ENCODE data around the gene YDJC.
"Not testable (repeated sequence)": the region's sequence is repeated elsewhere in the genome, so short reads cannot be mapped to it uniquely, and the experiment has no call there.

YDJC gene

DNA sequence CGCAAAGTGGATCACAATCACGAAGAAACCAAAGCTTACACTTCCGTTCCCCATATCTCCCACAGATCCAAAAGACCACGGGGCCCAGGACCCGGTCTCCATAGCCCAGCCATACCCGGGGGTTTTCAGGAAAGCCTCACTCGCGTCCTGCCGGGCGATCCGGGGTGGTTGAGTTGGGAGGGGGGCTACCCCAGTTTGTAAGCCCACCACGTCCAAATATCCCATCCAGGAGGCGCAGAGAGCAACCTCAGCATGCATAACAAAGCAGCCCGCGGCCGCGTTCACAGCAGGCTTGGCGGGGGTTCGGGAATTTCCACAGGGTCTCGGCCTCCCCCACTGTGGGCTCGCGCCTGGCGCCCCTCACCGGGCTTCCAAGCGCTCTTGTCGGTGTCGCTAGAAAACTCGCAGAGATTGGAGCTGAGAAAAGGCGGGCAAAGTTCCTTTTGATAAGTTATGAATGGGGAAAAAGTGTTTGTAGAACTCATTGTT lies 21.7 kb upstream of the YDJC start:
- no peak for DNase-seq (ENCODE audit: low read depth)

DNA sequence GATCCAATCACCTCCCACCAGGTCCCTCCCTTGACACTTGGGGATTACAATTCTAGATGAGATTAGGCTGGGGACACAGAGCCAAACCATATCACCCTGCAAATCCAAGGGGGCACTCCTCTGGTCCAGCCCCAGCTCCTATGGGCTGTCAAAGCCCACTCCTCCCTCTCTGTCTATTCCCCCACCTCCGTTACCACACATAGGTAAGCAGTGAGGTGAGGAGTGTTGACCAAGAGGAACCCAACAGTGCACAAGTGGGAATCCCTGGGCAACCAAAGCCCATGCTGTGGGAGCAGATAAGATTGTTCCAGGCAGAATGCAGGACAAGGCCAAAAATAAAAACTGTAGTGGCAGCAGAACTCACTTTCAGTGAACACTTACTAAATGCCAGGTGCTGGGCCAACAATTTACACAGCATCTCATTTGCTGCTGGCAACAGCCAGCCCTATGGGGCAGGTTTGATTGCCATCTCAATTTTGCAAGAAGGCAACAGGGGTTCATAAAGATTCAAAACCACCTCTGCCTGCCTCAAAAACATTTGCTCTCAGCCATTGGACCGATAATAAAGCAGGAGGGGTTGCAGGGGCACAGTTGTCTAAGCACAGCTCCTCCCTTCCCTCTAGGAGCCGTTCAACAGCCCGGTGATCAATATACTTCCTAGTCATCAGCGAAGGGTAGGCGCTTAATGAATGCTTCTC lies 21.1 kb upstream of the YDJC start:
- no peak for DNase-seq (ENCODE audit: low read depth)

GRCh38 chr22:21650280-21650679 lies 20.5 kb upstream of the YDJC start:
- no peak for DNase-seq (ENCODE audit: low read depth)

DNA sequence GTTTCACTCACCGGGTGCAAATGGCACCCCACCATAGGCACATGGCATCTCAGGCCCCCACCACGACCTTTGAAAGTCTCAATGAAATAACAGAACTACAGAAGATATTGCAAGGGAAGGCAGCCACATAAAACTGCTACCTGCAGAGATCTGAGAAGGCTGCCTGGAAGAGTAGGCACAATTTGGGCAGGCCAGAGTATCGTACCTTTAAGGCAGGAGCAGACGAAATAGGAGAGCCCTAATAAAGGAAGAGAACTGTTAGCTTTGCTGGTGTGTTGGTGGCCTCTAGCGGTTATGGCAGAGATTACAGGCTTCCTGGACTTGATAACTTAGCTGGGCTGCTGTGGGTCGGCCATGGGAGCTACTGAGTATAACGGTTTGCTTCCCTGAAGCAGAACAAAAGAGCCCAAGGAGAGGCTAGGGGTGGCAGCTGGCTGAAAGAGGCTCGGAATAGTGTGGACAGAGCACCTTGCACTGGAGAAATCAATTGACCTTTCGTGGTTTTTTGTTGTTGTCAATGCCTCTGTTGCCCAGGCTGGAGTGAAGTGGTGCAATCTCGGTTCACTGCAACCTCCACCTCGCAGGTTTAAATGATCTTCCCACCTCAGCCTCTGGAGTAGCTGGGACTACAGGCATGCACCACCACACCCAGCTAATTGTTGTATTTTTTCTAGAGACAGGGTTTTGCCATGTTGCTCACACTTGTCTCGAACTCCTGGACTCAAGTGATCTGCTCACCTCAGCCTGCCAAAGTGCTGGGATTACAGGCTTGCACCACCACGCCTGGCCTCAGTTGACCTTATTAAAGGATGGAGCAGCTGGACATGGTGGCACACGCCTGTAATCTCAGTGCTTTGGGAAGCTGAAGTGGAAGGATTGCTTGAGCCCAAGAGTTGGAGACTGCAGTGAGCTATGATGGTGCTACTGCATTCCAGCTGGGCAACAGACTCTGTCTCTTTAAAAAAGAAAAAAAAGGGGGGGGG lies 17.1 kb upstream of the YDJC start:
- no peak for DNase-seq (ENCODE audit: low read depth)

DNA sequence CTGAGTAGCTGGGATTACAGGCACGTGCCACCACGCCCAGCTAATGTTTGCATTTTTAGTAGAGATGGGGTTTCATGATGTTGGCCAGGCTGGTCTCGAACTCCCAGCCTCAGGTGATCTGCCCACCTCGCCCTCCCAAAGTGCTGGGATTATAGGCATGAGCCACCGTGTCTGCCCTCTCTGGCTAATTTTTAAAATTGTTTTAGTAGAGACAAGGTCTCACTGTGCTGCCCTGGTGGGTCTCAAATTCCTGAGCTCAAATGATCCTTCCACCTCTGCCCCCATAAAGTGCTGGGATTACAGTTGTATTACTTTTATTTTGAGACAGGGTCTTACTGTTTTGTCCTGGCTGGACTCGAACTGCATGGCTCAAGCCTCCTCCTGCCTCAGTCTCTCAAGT lies 15.7 kb upstream of the YDJC start:
- not testable (repeated sequence) for DNase-seq (ENCODE audit: low read depth)

DNA sequence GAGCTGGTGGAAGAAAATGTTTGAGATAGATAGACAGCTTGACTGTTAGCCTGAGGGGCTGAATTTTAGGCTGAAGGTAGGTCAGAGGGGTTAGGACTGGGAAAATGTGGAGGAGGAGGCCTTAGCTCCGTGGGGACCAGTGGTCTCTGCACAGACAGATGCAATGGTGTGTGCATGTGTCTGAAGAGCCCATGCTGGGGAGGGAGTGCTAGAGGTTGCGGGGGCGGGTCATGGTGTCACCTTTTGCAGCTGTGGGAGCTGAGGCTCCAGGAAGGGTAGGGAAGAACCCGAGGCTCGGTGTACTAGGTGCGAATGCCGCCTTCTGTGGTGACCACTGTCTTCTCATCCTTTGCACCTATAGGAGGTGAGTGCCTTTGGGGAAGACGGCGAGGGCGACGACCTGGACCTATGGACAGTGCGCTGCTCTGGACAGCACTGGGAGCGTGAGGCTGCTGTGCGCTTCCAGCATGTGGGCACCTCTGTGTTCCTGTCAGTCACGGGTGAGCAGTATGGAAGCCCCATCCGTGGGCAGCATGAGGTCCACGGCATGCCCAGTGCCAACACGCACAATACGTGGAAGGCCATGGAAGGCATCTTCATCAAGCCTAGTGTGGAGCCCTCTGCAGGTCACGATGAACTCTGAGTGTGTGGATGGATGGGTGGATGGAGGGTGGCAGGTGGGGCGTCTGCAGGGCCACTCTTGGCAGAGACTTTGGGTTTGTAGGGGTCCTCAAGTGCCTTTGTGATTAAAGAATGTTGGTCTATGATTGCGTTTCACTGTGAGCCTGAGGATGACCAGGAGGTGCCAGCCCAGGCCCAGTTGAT lies 13.9 kb upstream of the YDJC start:
- no peak for DNase-seq (ENCODE audit: low read depth)

GRCh38 chr22:21642584-21643448 lies 13.0 kb upstream of the YDJC start:
- no peak for DNase-seq (ENCODE audit: low read depth)

- peak; percentile 91 for DNase-seq (ENCODE audit: low read depth)
Observed at GRCh38 chr22:21641789-21642583, 12.2 kb upstream of the YDJC start, which contains the start of gene SDF2L1. Gene SDF2L1 (plus strand): TSS chr22:21642302. CDS start chr22:21642337, 35 bp downstream.

- no peak for DNase-seq (ENCODE audit: low read depth)
Observed at GRCh38 chr22:21641417-21641788, 11.6 kb upstream of the YDJC start.

- no peak for DNase-seq (ENCODE audit: low read depth)
Observed at GRCh38 chr22:21640810-21641209, 11.0 kb upstream of the YDJC start.

- no peak for DNase-seq (ENCODE audit: low read depth)
Observed at GRCh38 chr22:21639359-21639758, 9.5 kb upstream of the YDJC start.

DNA sequence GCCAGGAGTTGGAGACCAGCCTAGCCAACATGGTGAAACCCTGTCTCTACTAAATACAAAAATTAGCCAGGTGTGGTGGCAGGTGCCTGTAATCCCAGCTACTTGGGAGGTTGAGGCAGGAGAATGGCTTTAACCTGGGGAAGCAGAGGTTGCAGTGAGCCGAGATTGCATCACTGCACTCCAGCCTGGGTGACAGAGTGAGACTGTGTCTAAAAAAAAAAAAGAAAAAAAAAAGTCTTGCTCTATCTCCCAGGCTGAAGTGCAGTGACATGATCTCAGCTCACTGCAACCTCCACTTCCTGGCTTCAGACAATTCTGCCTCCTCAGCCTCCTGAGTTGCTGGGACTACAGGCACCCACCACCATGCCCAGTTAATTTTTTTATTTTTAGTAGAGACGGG lies 7.6 kb upstream of the YDJC start:
- DNase-seq (ENCODE audit: low read depth): not testable (repeated sequence)

DNA sequence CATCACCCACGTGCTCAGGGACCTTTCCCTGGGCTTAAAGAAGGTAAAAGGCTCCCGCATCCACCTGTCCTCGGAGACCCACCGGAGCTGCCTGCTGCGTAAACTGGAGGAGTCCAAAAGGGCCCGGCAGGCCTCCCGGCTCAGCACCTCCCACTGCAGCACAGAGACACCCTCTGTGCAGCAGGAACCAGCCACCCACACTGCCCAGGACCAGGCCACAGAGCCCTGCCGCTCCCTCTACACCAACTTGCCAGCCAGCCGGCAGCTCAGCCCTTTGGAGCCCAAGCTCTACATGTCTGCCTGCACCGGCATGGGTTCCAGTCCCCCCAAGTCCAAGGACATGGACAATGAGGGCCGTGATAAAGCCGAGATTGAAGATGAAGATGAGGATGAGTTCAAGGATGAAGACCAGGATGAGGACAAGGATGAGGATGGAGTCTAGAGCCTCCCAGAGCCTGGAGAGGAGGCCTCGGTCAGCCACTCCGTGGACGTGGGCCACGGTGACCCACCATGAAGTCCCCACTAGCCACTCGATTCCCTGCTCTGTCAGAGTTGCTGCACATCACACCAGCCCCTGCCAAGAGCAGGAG lies 6.9 kb upstream of the YDJC start:
- DNase-seq (ENCODE audit: low read depth): no peak

DNA sequence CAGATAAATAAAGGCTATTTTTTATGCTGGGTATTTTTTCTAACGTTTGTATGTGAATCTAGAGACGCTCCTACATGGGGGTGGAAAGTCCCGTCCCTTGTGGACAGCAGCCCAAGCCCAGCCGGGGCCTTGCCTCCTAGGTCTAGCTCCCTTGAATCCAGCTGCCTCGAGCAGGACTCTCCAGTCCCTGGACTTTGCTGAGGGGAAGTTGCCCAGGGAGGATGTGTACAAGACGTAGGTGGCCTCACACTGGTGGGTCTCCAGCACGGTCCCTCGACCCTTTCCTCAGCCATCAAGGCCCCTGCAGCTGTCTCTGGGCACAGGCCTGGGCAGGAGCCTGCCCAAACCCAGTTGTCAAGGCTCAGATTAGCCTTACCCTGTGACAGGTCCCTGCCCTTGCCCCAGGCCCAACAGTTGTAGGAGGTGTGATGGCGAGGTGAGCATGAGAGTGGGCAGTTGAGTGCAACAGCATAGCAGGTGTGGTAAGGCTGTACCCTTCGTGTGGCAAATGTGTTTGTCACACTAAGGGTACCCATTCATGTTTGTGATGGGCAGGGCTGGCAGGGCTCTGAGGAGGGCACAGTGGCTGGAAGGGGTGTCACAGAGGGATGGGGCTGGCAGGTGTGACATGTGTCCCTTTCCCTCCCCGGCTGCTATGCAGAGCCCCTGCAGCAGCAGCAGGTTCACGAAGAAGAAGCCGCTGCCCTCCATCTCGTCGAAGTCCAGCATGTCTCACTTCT lies 6.1 kb upstream of the YDJC start:
- DNase-seq (ENCODE audit: low read depth): no peak

DNA sequence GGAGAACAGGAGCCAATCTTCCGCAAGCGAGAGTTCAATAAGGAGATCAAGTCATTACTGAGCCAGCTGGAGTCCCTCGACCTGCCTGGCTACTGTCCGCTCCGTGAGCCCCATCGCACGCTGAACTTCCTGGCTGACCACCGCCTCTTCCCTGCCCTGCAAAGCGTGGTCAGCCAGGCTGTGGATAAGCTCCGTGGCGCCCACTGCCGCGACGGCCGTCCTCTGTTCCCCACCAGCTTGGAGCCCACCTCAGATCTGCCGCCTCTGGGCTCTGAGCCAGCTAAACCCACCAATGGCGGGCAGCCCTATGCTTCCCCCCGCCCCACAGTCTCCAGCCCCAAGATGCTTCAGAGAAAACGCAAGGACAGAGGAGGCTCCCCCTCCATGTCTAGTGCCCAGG lies 5.0 kb upstream of the YDJC start:
- no peak for DNase-seq (ENCODE audit: low read depth)

- DNase-seq (ENCODE audit: low read depth): no peak
Observed at GRCh38 chr22:21634081-21634480, 4.3 kb upstream of the YDJC start.

DNA sequence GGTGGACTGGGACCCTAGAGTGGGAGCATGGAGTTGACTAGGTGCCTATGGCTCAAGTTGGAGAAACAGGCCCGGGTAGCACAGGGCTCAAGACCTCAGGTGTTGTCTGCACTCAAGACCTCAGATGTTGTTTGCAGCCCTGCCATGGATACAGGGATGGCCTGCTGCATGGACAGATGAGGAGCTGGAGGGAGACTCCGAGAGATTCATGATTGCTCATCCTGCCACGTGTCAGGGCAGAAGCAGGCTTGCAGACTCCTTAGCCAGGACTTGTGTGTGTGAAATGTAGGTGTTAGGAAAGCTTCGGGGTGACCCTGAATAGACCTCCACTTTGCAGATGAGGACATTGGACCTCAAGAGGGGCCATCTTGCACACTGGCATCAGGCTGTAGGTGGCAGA lies 3.7 kb upstream of the YDJC start:
- no peak for DNase-seq (ENCODE audit: low read depth)

- no peak for DNase-seq (ENCODE audit: low read depth)
Observed at GRCh38 chr22:21632931-21633330, 3.1 kb upstream of the YDJC start.

GRCh38 chr22:21632237-21632895 lies 2.5 kb upstream of the YDJC start, which contains the start of gene CCDC116:
Gene CCDC116 (plus strand): TSS chr22:21632760. CDS start chr22:21633182, 422 bp downstream.
- no peak for DNase-seq (ENCODE audit: low read depth)

Measured in HS-27A (cell line).